LHCN-M2 (cell line): ENCODE data around the gene COL23A1. TPM values are rescaled to one million over a fixed set of nuclear protein-coding genes. Genes with fewer than 3 reads are reported as not detected.
"Not testable (repeated sequence)": the region's sequence is repeated elsewhere in the genome, so short reads cannot be mapped to it uniquely, and the experiment has no call there.

Experiments used
- DNase-seq: peaks from one replicate; pipeline ENCODE4 v3.0.0-alpha.2; 2012; ENCODE audit warnings: low read depth
- total RNA-seq: library from RNA; depleted of rRNA; stranded (reverse); fragments of >200 nt; gene quantifications from 2 replicates; pipeline ENCODE4 v1.2.3, GENCODE V29; 2014

The COL23A1 gene
- total RNA-seq, 1 experiment from 2014 or later = not detected

DNA sequence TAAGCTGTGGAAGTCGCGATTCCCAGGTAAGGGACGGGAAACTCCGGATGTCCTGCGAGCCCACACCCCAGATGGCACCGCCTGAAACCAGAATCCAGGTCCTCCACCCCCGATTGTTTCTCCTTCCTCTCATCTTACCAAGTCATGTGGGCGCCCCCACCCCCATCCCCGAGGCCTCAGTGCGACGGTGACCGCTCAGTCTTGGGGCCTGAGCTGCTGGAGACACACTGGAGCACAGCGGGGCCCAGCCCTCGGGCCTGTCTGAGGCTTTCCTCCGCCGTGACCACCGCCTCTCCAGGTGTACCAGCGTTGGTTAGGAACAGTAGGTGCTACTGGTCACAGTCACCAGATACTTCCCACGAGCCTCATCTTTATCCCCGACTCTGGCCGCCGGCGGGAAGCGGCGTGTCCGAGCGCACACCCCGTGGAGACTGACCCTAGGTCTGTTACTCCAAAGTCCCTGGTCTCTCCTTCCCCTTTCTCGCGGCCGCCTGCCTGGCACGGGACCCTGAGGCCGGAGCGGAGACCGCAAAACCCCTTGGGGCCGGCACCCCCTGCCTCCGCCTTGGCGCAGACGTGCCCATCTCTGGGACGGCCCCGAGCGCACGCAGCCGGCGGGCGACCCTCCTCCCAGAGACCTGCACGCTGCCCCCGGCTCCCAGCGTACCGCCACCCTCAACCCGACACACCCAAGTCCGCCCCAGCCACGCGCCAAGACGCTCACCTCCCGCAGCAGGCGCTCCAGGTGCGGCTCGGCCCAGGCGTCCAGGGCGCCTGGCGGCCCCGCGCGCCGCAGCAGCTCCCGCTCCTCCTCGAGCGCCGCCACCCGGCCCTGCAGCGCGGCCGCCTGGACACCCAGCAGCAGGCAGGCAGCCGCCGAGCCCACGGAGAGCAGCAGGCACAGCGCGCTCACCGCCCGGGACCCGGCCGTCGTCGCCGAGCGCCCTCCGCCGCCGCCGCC lies 733 bp downstream of the COL23A1 start:
- DNase-seq = no peak

DNA sequence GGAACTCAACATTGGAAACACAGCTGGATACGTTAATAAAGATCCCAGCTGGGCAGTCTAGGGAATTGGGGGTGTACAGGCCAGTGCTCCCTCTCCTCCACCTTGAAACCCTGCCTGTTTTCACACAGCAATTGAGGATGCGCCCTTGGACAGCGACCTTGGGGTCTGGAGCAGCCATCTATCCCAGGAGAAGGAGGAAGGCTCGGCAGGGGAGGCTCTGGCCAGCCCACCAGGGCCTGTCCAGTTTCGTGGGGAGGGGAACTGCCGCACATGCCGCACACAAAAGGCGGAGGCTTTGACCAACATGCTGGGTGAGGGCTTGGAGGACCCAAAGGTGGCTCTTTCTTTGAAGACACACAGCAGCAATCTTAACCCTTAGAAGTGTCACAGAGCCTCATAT lies 1.4 kb downstream of the COL23A1 start:
- DNase-seq = no peak

DNA sequence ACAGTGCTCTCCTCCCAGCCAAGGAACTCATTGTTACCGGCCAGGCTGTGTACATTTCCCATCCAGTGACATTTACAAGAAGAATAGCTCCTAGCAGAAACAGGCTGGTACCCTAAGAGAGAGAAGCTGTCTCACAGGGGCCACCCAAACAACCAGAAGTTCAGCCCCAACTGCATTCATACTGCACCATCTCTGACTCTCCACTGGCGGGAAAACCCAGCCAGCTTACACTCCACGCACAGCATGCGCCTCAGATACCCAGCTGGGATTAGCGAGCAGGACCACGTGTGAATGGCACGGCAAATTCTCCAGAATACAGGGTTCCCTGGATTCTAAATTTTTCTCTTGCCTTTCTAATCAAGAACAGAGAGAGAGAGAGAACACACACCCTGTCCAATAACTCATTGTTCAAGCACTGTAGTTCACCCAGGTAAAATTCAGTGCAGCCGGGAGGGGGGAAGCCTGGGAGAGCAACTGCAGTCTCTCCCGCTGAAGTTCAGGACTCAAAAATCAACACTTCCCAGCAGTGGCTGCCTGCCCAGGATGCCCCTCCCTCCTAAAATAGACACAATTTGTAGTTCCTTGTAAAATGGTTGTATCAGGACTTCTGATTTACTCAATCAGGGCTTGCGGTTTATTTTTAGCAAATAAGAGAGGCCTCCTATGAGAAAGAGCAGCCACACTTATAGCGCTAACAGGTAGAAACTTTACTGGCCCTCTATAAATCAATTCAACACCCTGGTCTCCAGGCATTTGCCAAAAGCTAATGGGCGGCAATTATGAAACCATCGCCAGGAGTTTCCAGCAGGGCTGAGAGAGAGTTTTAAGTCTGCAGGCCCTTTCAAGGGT lies 2.2 kb downstream of the COL23A1 start:
- no peak for DNase-seq

DNA sequence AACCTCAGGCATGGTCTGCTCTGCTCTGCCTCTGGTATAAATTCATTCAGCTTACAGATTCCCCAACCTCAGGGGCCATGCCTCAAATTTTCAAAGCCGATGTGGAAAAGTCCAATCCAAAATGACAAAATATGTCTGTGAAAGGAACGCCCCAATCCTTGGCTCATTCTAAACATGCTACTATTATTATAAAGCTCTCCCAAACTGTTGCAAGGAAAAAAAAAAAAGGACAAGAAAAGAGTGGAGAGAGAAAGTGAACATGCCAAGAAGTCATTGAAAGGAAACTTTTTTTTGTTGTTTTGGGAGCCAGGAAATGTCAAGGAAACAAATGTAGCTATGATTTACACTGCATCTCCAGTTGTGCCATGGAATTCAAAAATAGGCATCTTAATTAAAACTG lies 3.8 kb downstream of the COL23A1 start:
- DNase-seq = no peak

DNA sequence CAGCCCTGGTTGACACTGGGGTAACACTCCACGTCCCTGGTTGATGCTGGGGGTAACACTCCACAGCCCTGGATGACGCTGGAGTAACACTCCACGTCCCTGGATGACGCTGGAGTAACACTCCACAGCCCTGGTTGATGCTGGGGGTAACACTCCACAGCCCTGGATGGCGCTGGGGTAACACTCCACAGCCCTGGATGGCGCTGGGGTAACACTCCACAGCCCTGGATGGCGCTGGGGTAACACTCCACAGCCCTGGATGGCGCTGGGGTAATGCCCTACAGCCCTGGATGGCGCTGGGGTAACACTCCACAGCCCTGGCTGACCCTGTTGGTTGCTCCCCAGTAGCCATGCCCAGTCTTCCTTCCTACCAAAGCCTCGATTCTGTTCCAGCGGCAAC lies 4.8 kb downstream of the COL23A1 start:
- not testable (repeated sequence) for DNase-seq

DNA sequence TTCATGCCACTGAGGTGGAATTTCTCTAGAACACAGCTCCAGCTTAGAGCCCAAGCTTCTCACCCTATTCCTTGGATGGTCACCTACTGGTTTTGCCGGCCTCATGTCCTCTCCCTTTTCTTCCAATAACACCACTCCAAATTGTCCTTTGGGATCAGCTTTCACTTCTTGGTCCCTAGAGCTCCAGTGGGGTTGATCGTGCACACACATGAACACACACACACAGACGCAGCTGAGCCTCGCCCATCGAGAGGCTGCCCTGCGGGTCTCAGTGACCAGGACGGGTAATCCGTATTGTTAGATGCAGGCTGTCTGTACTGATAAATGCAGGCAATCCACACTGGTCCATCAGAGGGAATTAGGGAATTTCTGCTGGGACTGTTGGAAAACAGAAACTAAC lies 6.9 kb downstream of the COL23A1 start:
- no peak for DNase-seq

DNA sequence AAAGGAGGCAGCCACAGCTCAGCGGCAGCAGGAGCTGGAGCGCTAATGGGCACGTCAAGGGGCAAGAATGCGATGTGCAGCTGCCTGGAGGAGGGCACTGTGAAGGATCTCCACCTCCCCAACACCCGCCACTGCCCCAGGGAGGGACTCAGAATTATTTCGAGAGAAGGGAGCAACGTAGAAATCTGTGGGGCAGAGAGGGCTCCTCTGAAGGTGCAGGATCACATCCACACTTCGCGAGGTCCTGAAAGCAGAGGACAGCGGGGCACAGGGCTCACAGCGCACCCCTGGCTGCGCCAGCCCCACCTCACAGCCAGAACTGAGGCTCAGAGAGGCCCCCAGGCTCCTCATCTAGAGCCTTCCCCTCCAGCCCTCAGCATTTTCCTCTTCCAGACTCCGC lies 7.9 kb downstream of the COL23A1 start:
- DNase-seq = no peak

DNA sequence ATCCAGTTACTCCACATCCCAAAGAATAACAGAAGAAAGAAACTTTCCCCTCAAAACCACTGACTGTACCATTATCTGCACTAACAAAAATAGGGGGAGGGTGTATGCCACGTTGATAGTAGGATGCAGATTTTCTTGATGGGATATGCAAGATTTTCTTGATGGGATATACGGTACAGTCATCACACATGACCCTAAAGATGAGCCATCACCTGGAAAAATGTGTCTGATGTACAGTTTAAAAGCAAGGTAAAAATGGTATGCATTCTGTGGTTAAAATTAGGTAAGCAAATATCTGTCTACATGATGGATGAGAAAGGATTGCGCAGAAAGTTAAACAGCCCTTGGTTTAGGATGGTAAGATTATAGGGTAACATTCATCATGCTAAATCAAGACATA lies 8.6 kb downstream of the COL23A1 start:
- no peak for DNase-seq

DNA sequence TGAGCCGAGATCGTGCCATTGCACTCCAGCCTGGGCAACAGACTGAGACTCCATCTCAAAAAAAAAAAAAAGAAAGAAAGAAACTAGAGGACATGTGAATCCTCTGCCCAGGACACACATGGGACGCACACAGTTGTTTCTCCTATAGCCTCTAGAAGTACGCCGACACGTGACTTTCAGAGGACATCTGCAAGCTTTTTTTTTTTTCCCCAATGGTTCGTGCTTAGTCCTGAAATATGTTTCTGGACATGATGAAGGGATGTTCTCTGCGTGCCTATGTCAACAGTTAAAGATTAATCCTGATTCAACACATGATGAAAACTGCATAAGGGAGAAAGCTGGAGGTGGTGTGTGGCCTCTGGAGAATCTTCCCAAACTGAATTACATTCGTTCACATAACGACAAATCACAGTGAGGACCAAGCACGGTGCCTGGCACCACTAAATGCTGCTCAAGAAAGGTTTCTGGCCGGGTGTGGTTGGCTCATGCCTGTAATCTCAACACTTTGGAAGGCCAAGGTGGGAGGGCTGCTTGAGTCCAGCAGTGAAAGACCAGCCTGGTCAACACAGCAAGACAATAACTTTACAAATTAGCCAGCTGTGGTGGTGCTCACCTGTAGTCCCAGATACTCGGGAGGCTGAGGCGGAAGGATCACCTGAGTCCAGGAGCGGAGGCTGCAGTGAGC lies 9.8 kb downstream of the COL23A1 start:
- no peak for DNase-seq

DNA sequence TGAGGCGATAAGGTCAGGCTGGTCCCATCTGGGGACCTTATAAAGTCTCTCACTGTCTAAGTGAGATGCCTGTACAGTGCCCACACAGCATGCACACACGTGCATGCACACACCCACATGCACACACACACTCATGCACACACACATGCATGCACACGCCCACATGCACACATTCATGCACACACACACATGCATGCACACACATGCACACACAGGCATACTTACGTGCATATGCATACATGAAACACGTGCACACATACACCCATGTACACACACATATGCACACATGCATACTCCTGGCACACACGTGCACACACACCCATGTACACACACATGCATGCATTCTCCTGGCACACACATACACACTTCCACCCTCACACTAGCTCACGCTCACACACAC lies 12.2 kb downstream of the COL23A1 start:
- no peak for DNase-seq

DNA sequence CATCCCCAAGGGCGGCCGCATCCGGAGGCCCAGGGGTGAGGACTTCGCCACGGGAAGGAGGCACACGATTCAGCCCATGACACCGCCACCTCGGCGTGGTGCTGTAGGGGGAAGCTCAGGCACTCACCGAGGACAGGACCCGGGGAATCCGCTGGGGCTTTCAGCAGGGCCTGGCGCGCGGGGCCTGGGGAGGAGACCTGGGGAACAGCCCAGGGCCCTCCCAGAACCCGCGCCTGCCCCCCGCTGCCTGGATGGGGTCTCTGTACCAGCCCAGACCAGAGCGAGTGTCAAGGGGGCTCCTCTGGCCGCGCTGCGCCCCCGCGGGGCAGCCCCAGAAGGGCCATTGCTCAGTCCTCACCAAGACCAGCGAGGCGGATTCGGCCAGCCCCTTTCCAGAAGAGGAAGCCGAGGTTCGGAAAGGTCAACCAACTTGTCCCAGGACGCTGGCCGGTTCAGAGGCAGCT lies 12.8 kb downstream of the COL23A1 start:
- no peak for DNase-seq

DNA sequence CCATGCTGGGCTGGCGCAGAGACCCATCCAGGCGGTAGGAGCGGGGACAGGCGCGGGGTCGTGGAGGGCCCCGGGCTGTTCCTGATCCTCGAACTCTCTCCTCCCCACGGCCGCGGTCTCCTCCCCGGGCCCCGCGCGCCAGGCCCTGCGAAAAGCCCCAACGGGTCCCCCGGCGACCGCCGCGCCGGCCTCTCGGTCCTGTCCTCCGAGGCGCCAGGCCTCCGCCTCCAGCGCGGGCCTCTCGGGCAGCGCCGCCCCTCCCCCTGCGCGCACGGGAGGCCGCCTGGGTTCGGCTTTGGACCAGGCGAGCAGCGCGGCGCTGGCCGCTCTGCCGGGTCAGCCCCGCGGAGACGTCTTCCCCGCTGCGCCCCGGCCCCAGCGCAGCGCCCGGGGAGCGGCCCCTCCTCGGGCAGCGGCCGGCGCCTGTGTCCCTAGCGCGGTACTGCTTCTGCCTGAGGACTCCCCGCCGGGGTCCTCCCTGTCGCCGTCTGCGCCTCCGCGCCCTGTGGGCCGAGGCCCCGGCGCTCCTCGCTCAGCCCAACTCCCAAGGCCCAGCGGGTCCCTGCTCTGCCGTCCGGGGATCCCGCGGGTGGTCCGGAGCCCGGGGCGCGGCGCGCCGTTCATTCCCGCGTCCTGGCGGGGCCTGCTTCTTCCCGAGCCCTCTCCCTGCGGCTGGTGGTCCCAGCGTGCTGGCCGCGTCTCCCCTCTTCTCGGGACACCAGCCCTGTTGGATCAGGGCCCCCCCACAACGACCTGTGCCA lies 13.4 kb downstream of the COL23A1 start:
- DNase-seq = no peak

DNA sequence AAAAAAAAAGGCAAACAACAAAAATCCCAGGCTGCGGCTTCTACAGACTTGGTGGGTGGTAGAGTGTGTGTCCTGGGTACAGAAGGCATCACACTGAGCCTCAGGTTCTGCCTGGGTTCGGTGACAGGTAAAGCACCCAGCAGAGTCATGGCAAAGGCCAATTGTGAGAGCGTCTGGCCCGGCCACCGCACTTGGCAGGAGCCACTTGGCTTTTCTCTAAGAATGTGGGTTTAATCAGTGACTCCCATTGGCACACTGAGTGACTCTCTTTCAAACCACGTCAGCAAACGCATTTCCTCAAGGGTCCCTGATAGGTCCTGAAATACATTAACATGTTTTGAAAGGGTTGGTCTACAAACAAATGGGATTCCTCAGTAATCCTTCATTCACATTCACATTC lies 17.0 kb downstream of the COL23A1 start:
- no peak for DNase-seq

DNA sequence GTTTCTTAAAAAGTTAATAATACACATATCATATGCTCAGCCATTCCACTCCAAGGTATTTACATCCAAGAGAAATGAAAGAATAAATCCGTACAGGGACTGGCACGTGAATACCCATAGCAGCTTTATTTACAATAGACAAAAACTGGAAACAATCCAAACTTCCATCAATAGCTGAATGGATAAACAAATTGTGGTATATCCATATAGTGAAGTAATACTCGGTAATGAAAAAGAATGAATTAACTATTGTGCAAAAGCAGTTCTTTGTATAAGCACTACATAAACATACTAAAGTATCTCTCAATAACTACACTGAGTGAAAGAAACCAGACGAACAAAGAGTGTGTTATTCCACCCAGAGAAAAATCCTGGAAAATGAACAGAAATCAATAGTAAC lies 17.6 kb downstream of the COL23A1 start:
- DNase-seq = no peak

DNA sequence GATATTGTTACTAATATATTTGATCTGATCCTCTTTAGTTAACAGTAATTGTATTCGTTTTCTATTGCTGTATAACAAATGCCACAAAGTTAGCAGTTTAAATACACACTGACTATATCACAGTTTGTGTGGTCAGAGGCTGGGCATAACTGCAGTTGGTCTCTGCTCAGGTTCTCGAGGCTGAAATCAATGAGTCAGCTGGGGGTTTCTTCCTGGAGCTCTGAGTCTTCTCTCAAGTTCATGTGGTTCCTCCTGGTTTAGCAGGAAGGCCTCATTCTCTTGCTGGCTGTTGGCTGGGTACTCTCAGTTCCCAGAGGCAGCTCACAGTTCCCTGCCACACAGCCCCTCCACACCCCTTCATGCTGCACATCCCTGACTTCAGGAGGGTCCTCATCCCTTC lies 20.7 kb downstream of the COL23A1 start:
- DNase-seq = no peak

DNA sequence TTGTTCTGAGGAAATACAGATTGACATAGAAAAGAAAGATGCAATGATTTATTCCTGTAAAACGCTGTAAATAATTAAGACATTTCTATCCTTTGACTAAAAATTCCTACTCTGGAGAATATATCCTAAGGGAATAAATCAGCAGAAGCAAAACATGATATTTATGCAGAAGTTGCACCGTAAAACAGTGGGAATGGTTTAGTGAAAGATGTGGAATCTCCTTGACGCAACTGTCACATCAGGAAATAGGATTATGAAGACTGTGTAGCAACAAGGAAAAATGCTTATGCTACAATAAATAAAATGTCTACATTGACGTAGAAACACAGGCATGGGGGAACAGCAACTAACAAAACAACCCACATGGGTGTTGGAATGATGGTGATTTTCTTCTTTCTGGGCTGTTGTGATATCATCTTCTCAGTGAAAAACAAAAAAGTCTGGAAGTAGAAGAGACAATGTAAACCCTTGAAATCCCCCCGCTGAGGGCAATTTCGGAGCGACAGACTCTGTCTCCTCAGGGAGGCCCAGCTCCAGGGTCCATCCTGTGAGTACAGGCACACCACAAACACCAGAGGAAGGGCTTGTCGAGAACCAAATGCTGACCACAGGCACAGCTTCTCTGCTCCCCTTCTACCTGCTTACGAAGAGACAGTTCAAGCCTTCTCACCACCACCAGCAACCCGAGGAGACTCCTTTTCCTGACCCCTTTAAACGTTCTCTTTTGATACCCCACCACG lies 25.2 kb downstream of the COL23A1 start:
- DNase-seq = no peak

DNA sequence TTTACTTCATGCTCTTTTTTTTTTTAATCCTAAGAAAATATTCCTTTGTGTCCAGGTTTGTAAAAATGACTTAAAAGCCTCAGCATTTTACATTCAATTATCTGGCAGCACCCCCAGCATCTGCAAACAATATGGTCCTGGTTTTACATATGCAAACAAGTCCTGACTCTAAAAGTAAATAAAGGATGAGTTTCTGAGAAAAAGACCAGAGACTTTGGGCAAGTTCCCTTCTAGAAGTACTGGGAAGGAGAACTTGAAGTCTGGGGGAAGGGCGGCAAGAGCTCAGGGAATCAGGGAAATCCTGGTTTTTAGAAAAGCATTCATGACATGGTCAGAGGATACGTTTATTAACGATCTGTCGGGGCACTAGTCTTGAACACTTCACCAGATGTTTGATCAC lies 25.8 kb downstream of the COL23A1 start:
- no peak for DNase-seq

DNA sequence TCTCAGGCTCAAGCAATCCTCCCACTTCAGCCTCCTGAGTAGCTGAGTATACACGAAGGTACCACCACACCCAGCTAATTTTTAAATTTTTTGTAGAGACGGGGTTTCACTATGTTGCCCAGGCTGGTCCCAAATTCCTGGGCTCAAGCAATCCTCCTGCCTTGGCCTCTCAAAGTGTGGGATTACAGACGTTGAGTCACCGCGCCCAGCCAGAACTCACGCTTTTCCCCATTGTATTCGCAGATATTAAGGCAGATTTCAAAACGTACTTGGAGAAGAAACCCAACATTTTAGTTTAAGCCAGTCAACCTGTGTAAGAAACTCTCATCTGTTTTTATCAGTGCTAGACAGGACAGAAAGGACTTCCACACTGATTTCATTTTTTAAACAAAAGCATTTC lies 26.6 kb downstream of the COL23A1 start:
- DNase-seq = no peak

DNA sequence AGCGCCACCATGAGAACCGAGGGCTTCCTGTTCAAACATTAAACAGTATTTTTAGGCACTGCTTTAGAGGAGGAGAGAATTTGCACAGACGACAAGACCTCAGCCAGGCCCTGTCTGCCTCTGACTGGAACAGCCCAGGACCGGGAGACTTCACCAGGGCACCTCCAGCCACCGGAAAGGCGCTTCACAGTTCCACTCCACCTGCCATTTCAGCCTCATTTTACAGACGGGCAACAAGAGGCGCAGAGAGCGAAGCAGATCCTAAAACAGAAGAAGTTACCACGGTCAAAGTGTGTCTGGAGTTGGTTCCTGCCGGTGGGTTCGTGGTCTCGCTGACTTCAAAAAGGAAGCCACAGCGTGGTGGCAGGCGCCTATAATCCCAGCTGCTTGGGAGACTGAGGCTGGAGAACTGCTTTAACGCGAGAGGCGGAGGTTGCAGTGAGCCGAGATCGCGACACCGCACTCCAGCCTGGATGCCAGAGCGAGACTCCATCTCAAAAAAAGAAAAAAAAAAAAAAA lies 28.4 kb downstream of the COL23A1 start:
- DNase-seq = no peak

DNA sequence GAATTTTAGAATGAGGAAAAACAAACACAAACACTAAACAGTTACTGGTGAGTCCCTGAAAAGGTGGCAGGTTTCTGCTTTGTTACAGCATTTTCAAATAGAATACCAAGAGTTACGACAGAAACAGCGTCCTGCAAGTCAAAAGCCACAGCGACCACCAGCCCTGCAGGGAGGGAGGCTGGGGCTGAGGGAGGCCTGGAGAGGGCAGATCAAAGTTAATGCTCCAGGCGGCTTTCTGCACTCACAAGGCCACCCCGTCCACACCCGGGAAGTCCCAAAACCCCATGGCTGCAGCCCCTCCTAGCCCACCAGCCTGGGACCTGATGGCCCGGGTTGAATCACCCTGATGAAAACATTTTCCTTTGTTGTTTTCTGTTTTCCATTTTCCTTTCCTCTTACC lies 29.3 kb downstream of the COL23A1 start:
- DNase-seq = no peak
